GM19351 (cell line): ENCODE results near the gene DRD5.

Source experiments
- ATAC-seq: cut with Tn5 transposase; IDR thresholded peaks from one replicate; pipeline ENCODE4 v1.9.1; 2021; ENCODE audit warnings: mild to moderate bottlenecking, moderate library complexity; ENCODE audit not compliant: unreplicated experiment

Gene DRD5

DNA sequence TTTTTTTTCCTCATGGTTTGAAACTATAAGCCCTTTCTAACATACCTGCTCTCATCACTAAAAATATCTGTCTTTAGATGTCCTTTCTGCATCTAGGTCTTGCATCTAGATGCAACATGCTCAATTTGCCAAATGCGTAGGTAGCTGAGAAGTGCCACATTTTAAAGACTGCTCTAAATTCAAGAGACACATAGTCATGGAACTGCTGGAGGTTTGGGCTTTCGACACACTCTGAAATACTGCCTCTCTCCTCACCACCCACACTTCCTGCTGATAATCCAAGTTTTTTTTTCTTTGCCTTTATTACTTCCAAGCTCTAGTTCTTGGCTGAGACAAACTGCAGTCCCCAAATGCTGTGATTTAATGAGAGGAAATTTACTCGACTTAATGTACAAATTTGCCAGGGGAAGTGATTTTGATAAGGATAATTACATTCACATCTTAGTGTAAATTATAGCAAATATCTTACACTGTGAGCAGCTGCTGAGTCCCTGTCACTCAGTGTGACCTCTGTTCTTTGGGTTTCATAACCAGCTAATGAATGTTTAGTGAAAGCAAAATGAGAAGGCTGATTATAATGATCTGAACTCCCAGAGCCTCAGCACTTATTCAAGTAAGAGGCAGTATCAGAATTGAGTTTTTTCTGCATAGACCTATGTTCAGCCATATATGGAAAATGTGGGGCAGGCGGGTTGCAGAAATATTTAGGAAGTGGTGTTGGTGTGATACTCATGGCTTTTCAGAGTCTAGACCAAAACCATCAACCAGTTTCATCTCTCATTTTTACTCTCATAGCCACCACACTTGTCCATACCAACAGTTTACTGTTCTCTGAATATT, 31.3 kb downstream of the DRD5 start:
- peak; percentile 94 for ATAC-seq

GRCh38 chr4:9816285-9816684, 34.9 kb downstream of the DRD5 start:
- no peak for ATAC-seq

DNA sequence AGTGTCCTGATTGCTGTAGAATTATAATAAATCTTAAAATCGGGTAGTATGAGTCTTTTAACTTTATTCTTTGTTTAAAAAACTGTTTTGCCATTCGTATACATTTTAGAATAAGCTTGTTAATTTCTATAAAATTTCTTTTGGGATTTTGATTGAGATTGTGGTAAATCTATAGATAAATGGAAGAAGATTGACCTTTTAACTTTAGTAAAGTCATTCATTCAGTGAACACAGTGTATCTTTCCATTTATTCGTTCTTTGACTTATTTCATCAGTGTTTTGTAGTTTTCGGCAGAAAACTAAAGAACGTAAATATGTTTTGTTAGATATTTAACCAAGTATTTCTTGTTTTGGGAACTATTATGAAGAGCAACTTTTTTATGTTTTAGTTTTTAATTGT, 38.9 kb downstream of the DRD5 start:
- ATAC-seq = no peak

GRCh38 chr4:9825049-9825448, 43.6 kb downstream of the DRD5 start:
- peak; percentile 87 for ATAC-seq

DNA sequence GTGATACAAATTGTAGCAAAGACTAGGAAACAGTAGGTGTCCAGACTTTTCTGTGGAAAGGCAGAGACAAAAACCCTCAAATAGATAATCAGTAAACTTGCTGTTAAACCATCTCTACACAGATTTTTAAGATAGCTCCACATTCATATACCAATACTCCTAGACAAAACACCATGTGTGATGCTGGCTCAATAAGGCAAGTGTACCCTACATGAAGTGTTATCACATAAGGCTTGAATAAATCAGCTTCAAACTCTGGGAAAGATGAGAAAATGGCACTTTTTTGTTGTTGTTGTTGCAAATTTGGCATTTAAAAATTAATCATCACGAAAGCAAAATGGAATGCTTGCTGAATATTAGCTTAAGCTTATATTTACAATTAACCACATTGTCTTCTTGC, 45.1 kb downstream of the DRD5 start:
- no peak for ATAC-seq

DNA sequence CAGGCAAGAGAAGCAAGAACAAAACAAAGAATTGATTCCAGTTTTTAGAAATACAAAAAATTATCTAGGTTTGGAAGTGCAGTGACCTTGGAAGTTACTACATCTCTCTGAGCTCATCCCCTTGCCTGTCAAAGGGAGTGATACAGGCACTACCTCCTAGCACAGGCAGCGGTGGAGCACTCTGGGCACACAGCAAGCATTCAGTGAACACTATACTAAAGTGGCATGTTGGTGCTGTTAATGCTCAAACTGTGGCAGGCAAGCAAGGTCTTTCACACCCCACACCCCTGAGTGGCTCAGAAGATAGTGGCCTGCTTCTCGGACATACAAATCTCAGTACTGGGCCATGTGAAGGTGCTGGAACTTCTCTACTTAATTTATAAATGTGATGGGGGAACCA, 51.2 kb downstream of the DRD5 start:
- no peak for ATAC-seq

DNA sequence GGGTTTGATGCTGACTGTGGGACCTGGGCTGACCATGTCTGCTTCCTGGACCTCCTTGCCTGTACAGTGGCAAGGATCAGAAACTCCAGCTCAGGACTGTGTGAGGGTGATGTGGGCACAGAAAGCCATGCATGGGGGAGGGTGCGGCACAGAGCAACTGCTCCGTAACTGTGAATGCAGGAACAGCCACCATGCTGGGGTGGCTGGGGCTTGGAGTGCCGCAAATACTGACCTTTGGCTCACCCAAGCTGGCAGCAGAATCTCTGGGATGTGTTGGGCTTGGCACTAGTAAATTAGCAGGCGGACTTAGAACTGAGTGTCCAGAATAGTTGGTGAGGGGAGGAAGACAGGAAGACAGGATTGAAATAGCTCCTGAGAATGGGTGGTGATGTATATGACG, 52.0 kb downstream of the DRD5 start:
- no peak for ATAC-seq
